CD4-positive, alpha-beta T cell treated with Interleukin-6 at 100 ng/mL for 8 hours (primary cell): ENCODE results near the gene MYRF.

ENCODE experiments used
- DNase-seq: peaks from one replicate; pipeline ENCODE4 v3.0.0-alpha.2; 2020; ENCODE audit warnings: mixed read lengths, low spot score

MYRF gene

GRCh38 chr11:61760946-61761345 is 8.5 kb downstream of the MYRF start:
- DNase-seq, result no peak

- no peak for DNase-seq
Observed at GRCh38 chr11:61761440-61762222, 9.2 kb downstream of the MYRF start.

- no peak for DNase-seq
Observed at GRCh38 chr11:61762223-61762615, 9.8 kb downstream of the MYRF start.

- no peak for DNase-seq
Observed at GRCh38 chr11:61762798-61763197, 10.4 kb downstream of the MYRF start.

GRCh38 chr11:61763930-61764605 is 11.6 kb downstream of the MYRF start:
- DNase-seq, result no peak

- no peak for DNase-seq
Observed at GRCh38 chr11:61764606-61765260, 12.3 kb downstream of the MYRF start.

GRCh38 chr11:61765550-61766253 is 13.3 kb downstream of the MYRF start:
- DNase-seq, result no peak

- no peak for DNase-seq
Observed at GRCh38 chr11:61766353-61766841, 14.0 kb downstream of the MYRF start.

- DNase-seq, result no peak
Observed at GRCh38 chr11:61768376-61769076, 16.1 kb downstream of the MYRF start.

GRCh38 chr11:61769169-61769920 is 16.9 kb downstream of the MYRF start:
- DNase-seq, result no peak

- no peak for DNase-seq
Observed at GRCh38 chr11:61769946-61770683, 17.7 kb downstream of the MYRF start.

GRCh38 chr11:61771195-61771894 is 18.9 kb downstream of the MYRF start:
- no peak for DNase-seq

GRCh38 chr11:61771985-61772455 is 19.6 kb downstream of the MYRF start:
- no peak for DNase-seq

GRCh38 chr11:61773356-61773755 is 20.9 kb downstream of the MYRF start:
- DNase-seq, result no peak

GRCh38 chr11:61773809-61774208 is 21.4 kb downstream of the MYRF start:
- DNase-seq, result no peak

GRCh38 chr11:61774411-61774810 is 22.0 kb downstream of the MYRF start:
- DNase-seq, result no peak

GRCh38 chr11:61775106-61775505 is 22.7 kb downstream of the MYRF start:
- no peak for DNase-seq

- DNase-seq, result no peak
Observed at GRCh38 chr11:61775606-61776554, 23.4 kb downstream of the MYRF start.
